Transverse colon (tissue), 4 donors: ENCODE data around the gene NRIP2.

Experiments used
- CTCF ChIP-seq, 5 experiments: fragments of 200-600 bp in 3 of 5; fragments of 450-650 bp in 2 of 5; sonication (generic) in 3 of 5; IDR thresholded peaks; 1 replicate in 2 of 5; 2 replicates in 3 of 5; pipeline ENCODE4 v1.5.1; 2016 to 2017; ENCODE audit warnings: antibody characterized with exemption in 5 of 5, inconsistent platforms in 3 of 5, mild to moderate bottlenecking in 2 of 5, moderate library complexity in 1 of 5
- EP300 ChIP-seq: sonication (generic); formaldehyde crosslinking; IDR thresholded peaks from one replicate; pipeline ENCODE4 v1.6.1; 2017; ENCODE audit warnings: antibody characterized with exemption, low read depth
- POLR2A ChIP-seq: fragments of 450-650 bp; IDR thresholded peaks from one replicate; pipeline ENCODE4 v1.6.1; 2016; ENCODE audit warnings: antibody characterized with exemption, mild to moderate bottlenecking, moderate library complexity
- POLR2AphosphoS5 ChIP-seq, 3 donors: sonication (generic); formaldehyde crosslinking; IDR thresholded peaks; one replicate each; pipeline ENCODE4 v1.6.1; 2016; ENCODE audit warnings: antibody characterized with exemption in 3 of 3

DNA sequence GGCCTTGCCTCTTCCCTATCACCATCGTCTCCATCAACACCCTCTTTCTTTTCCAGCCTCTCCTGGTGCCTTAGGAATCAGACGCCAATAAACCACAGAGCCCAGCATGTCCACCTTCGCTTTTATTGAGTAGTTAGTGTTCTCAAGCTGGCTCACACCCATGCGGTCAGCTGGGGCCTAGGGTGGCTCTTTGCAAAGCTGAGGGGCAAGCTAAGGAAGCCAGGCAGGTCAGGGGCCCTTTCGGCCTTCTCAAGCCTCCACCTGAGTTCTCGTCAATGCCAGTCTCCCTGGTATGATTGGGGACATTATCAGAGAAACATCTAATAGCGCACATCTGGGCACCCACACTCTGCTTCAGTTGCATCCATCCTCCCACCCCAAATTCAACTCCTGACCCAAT lies 22.7 kb upstream of the NRIP2 start:
- TF ChIP-seq CTCF (IDR thresholded peaks at IDR 0.05) (no peak), EP300 (no peak), POLR2A (no peak), POLR2AphosphoS5 (IDR thresholded peaks at IDR 0.05) (no peak)
